ENCODE measurements around the gene TOMM70. TPM values are rescaled to one million over a fixed set of nuclear protein-coding genes. Genes with fewer than 3 reads are reported as not detected.

Gene TOMM70
- total RNA-seq, 1 donor from 2014 or later, result 31.3 TPM

GRCh38 chr3:100396967-100397366 lies 3.9 kb downstream of the TOMM70 start:
- H3K4me1 ChIP-seq, result peaks cover 18% of the 10 kb centered on the region
- DNase-seq, result no peak
- no peaks in the 10 kb centered on the region for H3K9me3 ChIP-seq
- no peaks in the 10 kb centered on the region for H3K36me3 ChIP-seq
- intact Hi-C loops (cut with DNase I), result no loop called here
- H3K27ac ChIP-seq, result no peak overlapping the region
- H3K4me3 ChIP-seq, result no peak overlapping the region
- no peak for ATAC-seq
- H3K27me3 ChIP-seq (ENCODE audit: low read depth), result no peaks in the 10 kb centered on the region
- no peak for TF ChIP-seq CTCF (IDR thresholded peaks at IDR 0.05)

- Histone ChIP-seq H3K4me3 (no peak overlapping the region), H3K36me3 (no peaks in the 10 kb centered on the region), H3K9me3 (no peaks in the 10 kb centered on the region), H3K27me3 (ENCODE audit: low read depth) (no peaks in the 10 kb centered on the region), H3K27ac (no peak overlapping the region), H3K4me1 (peaks cover 15% of the 10 kb centered on the region)
- no peak for TF ChIP-seq CTCF (IDR thresholded peaks at IDR 0.05)
- DNase-seq, result no peak
- no peak for ATAC-seq
- intact Hi-C loops (cut with DNase I), result no loop called here
Measured at GRCh38 chr3:100395679-100396431, 5.0 kb downstream of the TOMM70 start.

- Histone ChIP-seq H3K4me3 (no peak overlapping the region), H3K9me3 (peaks cover 12% of the 10 kb centered on the region), H3K27me3 (ENCODE audit: low read depth) (no peaks in the 10 kb centered on the region), H3K36me3 (peaks cover 22% of the 10 kb centered on the region), H3K4me1 (no peaks in the 10 kb centered on the region), H3K27ac (no peak overlapping the region)
- intact Hi-C loops (cut with DNase I), result no loop called here
- ATAC-seq, result no peak
- no peak for TF ChIP-seq CTCF (IDR thresholded peaks at IDR 0.05)
- no peak for DNase-seq
Measured at GRCh38 chr3:100389025-100389424, 11.9 kb downstream of the TOMM70 start.

- Histone ChIP-seq H3K27me3 (ENCODE audit: low read depth) (no peaks in the 10 kb centered on the region), H3K9me3 (peaks cover 12% of the 10 kb centered on the region), H3K4me1 (no peaks in the 10 kb centered on the region), H3K4me3 (no peak overlapping the region), H3K27ac (no peak overlapping the region), H3K36me3 (peaks cover 46% of the 10 kb centered on the region)
- ATAC-seq (peak in 1 of 2 donors; percentile 51), DNase-seq (no peak)
- TF ChIP-seq CTCF (IDR thresholded peaks at IDR 0.05), result no peak
- intact Hi-C loops (cut with DNase I), result no loop called here
Measured at GRCh38 chr3:100386437-100387074, 14.3 kb downstream of the TOMM70 start.

- DNase-seq, result no peak
- Histone ChIP-seq H3K27me3 (ENCODE audit: low read depth) (no peaks in the 10 kb centered on the region), H3K4me1 (no peaks in the 10 kb centered on the region), H3K36me3 (peaks cover 63% of the 10 kb centered on the region), H3K9me3 (peaks cover 12% of the 10 kb centered on the region), H3K27ac (no peak overlapping the region), H3K4me3 (no peak overlapping the region)
- ATAC-seq, result no peak
- intact Hi-C loops (cut with DNase I), result no loop called here
- TF ChIP-seq CTCF (IDR thresholded peaks at IDR 0.05), result no peak
Measured at GRCh38 chr3:100384733-100385525, 16.0 kb downstream of the TOMM70 start.
